Fibroblast of lung (primary cell): ENCODE measurements around the gene NMU. TPM values are rescaled to one million over a fixed set of nuclear protein-coding genes. Genes with fewer than 3 reads are reported as not detected.
"Not testable (repeated sequence)": the region's sequence is repeated elsewhere in the genome, so short reads cannot be mapped to it uniquely, and the experiment has no call there.

Experiments
- DNase-seq, 2 donors: peaks; one replicate each; pipeline versions ENCODE4 v3.0.0 to v3.0.0-alpha.2; 2010; ENCODE audit warnings: low read depth in 2 of 2
- H2AFZ ChIP-seq: 2 replicates; pipeline ENCODE4 v1.5.1; 2012; ENCODE audit warnings: low read length, control low read depth, inconsistent platforms
- H3K27ac ChIP-seq: 2 replicates; pipeline ENCODE4 v1.5.1; 2011; ENCODE audit warnings: low read length, control low read depth; ENCODE audit not compliant: insufficient read depth
- H3K27me3 ChIP-seq: 2 replicates; pipeline ENCODE4 v1.5.1; 2011; ENCODE audit warnings: mild to moderate bottlenecking, low read length; ENCODE audit not compliant: control insufficient read depth, insufficient read depth
- H3K36me3 ChIP-seq: 2 replicates; pipeline ENCODE4 v1.5.1; 2011; ENCODE audit warnings: low read length; ENCODE audit not compliant: control insufficient read depth, insufficient read depth
- H3K4me1 ChIP-seq: 2 replicates; pipeline ENCODE4 v1.5.1; 2011; ENCODE audit warnings: low read length; ENCODE audit not compliant: control insufficient read depth, insufficient read depth; ENCODE audit errors: extremely low read depth
- H3K4me2 ChIP-seq: 2 replicates; pipeline ENCODE4 v1.5.1; 2011; ENCODE audit warnings: low read length, control low read depth; ENCODE audit not compliant: insufficient read depth; ENCODE audit errors: extremely low read depth
- H3K4me3 ChIP-seq, 4 experiments: fragments of 200-600 bp in 1 of 4; sonication (generic) in 1 of 4; replicated peaks in 1 of 4; 2 replicates each; pipeline ENCODE4 v1.5.1; 2011 to 2016; ENCODE audit warnings: low read length in 4 of 4, low read depth in 3 of 4, mild to moderate bottlenecking in 3 of 4, control low read depth in 2 of 4, inconsistent platforms in 1 of 4, mixed read lengths in 1 of 4; ENCODE audit not compliant: insufficient read depth in 1 of 4; ENCODE audit errors: control extremely low read depth in 1 of 4
- H3K79me2 ChIP-seq: 2 replicates; pipeline ENCODE4 v1.5.1; 2012; ENCODE audit warnings: mild to moderate bottlenecking, low read length, inconsistent platforms; ENCODE audit not compliant: control insufficient read depth, insufficient read depth
- H3K9ac ChIP-seq: 2 replicates; pipeline ENCODE4 v1.5.1; 2011; ENCODE audit warnings: mild to moderate bottlenecking, low read length, control low read depth; ENCODE audit not compliant: insufficient read depth
- H3K9me3 ChIP-seq: 2 replicates; pipeline ENCODE4 v1.5.1; 2012; ENCODE audit warnings: low read depth, low read length; ENCODE audit not compliant: control insufficient read depth, insufficient read depth
- H4K20me1 ChIP-seq: 2 replicates; pipeline ENCODE4 v1.5.1; 2011; ENCODE audit warnings: low read length; ENCODE audit not compliant: control insufficient read depth, insufficient read depth; ENCODE audit errors: extremely low read depth
- CTCF ChIP-seq, 2 donors: IDR thresholded peaks in 1 of 2; conservative IDR thresholded peaks in 1 of 2; 1 replicate in 1 of 2; 2 replicates in 1 of 2; pipeline ENCODE4 v1.5.1; 2011 to 2012; ENCODE audit warnings: low read length in 2 of 2, control low read depth in 1 of 2, inconsistent platforms in 1 of 2, low read depth in 1 of 2, mild to moderate bottlenecking in 1 of 2
- EZH2 ChIP-seq: IDR thresholded peaks from 2 replicates; pipeline ENCODE4 v1.5.1; 2012; ENCODE audit warnings: low read length, control low read depth, mild to moderate bottlenecking; ENCODE audit errors: missing control alignments
- polyA plus RNA-seq, 2 donors: library from polyadenylated mRNA; depleted of rRNA in 1 of 2; stranded (reverse) in 1 of 2; unstranded in 1 of 2; fragments of >200 nt; gene quantifications; 2 replicates each; pipeline ENCODE4 v1.2.1, GENCODE V29; 2011 to 2012; ENCODE audit warnings: missing spikeins in 1 of 2
- total RNA-seq: library from RNA; depleted of rRNA; stranded (reverse); fragments of >200 nt; gene quantifications from 2 replicates; pipeline ENCODE4 v1.2.1, GENCODE V29; 2014

The NMU gene
- total and polyA plus RNA-seq, 2 donors (not counting 1 experiment from before 2014, with no cell fraction given) = 0.08 TPM; not detected in 1

DNA sequence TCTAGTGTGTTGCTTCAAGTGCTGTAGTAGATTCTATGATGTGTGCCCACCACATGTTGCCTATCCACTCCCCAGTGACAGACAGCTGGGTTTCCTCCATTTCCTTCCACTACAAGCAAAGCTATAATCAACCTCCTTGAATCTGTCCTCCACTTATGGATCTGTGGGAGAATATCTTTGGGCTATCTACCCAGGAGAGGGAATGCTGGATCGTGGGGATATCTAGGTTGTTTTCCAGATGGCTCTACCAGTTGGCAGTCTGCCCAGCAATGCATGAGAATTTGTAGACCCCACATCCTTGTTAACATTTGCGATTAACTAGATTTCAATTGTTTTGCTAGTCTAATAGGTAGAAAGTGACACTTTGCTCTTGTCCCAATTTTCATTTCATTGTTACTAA lies 10.3 kb downstream of the NMU start:
- no peak overlapping the region for H3K4me2 ChIP-seq
- H3K27ac ChIP-seq = no peak overlapping the region
- no peak for TF ChIP-seq CTCF (conservative IDR thresholded peaks at IDR 0.05 in 1 of 2, IDR thresholded peaks at IDR 0.05 in 1 of 2; ENCODE audit: low read depth in 1 of 2, low read length in 2 of 2)
- TF ChIP-seq EZH2 = no peak
- no peaks in the 10 kb centered on the region for H3K27me3 ChIP-seq
- no peak overlapping the region for H2AFZ ChIP-seq
- H3K9me3 ChIP-seq = no peaks in the 10 kb centered on the region
- no peaks in the 10 kb centered on the region for H4K20me1 ChIP-seq
- no peaks in the 10 kb centered on the region for H3K4me1 ChIP-seq
- no peak overlapping the region for H3K4me3 ChIP-seq
- H3K79me2 ChIP-seq = no peaks in the 10 kb centered on the region
- H3K9ac ChIP-seq = no peak overlapping the region
- no peaks in the 10 kb centered on the region for H3K36me3 ChIP-seq
- DNase-seq = no peak

GRCh38 chr4:55624063-55624462 lies 12.0 kb downstream of the NMU start:
- not testable (repeated sequence) for DNase-seq, H3K4me2 ChIP-seq, H3K36me3 ChIP-seq, H3K27me3 ChIP-seq, H3K4me3 ChIP-seq, H3K9me3 ChIP-seq, H3K4me1 ChIP-seq, H3K9ac ChIP-seq, H3K27ac ChIP-seq, H4K20me1 ChIP-seq, H2AFZ ChIP-seq, H3K79me2 ChIP-seq

DNA sequence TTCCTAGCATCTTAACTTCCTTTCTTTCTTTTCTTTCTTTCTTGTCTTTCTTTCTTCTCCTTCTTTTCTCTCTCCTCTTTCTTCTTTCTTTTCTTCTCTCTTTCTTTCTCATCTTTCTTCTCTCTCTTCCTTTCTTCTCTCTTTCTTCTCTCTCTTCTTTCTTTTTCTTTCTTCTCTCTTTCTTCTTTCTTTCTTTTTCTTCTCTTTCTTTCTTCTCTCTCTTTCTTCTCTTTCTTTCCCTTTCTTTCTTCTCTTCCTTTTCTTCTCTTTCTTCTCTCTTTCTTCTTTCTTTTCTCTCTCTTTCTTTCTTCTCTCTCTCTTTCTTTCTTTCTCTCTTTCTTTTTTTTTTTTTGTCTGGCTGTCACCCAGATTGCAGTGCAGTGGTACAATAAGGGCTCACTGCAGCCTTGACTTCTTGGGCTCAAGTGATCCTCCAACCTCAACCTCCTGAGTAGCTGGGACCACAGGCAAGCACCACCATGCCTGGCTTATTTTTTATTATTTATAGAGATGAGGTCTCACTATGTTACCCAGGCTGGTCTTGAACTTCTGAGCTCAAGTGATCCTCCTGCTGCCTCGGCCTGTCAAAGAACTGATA lies 17.5 kb downstream of the NMU start:
- Histone ChIP-seq H2AFZ (no peak overlapping the region), H3K36me3 (no peaks in the 10 kb centered on the region), H3K27ac (no peak overlapping the region), H3K27me3 (no peaks in the 10 kb centered on the region), H3K4me1 (no peaks in the 10 kb centered on the region), H4K20me1 (no peaks in the 10 kb centered on the region), H3K4me3 (no peak overlapping the region), H3K9ac (no peak overlapping the region), H3K79me2 (no peaks in the 10 kb centered on the region), H3K4me2 (no peak overlapping the region), H3K9me3 (no peaks in the 10 kb centered on the region)
- DNase-seq = no peak
- no peak for TF ChIP-seq EZH2
- no peak for TF ChIP-seq CTCF (conservative IDR thresholded peaks at IDR 0.05 in 1 of 2, IDR thresholded peaks at IDR 0.05 in 1 of 2; ENCODE audit: low read depth in 1 of 2, low read length in 2 of 2)
